Thyroid gland (tissue), 4 donors: ENCODE measurements around the gene NCOR1. TPM values are rescaled to one million over a fixed set of nuclear protein-coding genes. Genes with fewer than 3 reads are reported as not detected.

Experiments used
- DNase-seq, 2 donors: peaks; one replicate each; pipeline ENCODE4 v3.0.0-alpha.2; 2019
- H3K27ac ChIP-seq, 3 donors: fragments of 200-600 bp; sonication (generic); 1 replicate in 2 of 3; 2 replicates in 1 of 3; pipeline ENCODE4 v1.5.1; 2016 to 2019; ENCODE audit warnings: mild to moderate bottlenecking in 1 of 3, moderate library complexity in 1 of 3
- H3K27me3 ChIP-seq: fragments of 200-600 bp; sonication (generic); one replicate; pipeline ENCODE4 v1.5.1; 2019
- H3K36me3 ChIP-seq, 2 donors: fragments of 200-600 bp; sonication (generic); one replicate each; pipeline ENCODE4 v1.5.1; 2016 to 2019
- H3K4me1 ChIP-seq, 2 donors: fragments of 200-600 bp; sonication (generic); one replicate each; pipeline ENCODE4 v1.5.1; 2017 to 2019
- H3K4me3 ChIP-seq, 3 donors: fragments of 200-600 bp; sonication (generic); replicated peaks in 1 of 3; 1 replicate in 2 of 3; 2 replicates in 1 of 3; pipeline ENCODE4 v1.5.1; 2016; ENCODE audit warnings: mild to moderate bottlenecking in 1 of 3
- H3K9me3 ChIP-seq: fragments of 200-600 bp; sonication (generic); one replicate; pipeline ENCODE4 v1.5.1; 2017
- CTCF ChIP-seq, 6 experiments: fragments of 200-600 bp in 3 of 6; fragments of 450-650 bp in 3 of 6; sonication (generic) in 3 of 6; IDR thresholded peaks; one replicate each; pipeline ENCODE4 v1.5.1; 2016 to 2019; ENCODE audit warnings: antibody characterized with exemption in 6 of 6, mild to moderate bottlenecking in 2 of 6, inconsistent platforms in 1 of 6, moderate library complexity in 1 of 6
- POLR2A ChIP-seq, 2 donors: fragments of 450-650 bp; IDR thresholded peaks; one replicate each; pipeline ENCODE4 v1.6.1; 2017; ENCODE audit warnings: antibody characterized with exemption in 2 of 2, mild to moderate bottlenecking in 2 of 2, moderate library complexity in 1 of 2
- WGBS, 2 donors: methylation state at CpG; one replicate each; pipeline ENCODE4 v1.1.5; 2017; 5-methylcytosine and 5-hydroxymethylcytosine counted together
- intact Hi-C: fragments of 100-400 bp; cut with DNase I; formaldehyde crosslinking; loops from one replicate; pipeline ENCODE4 v1.15.1; 2023
- total RNA-seq, 4 donors: library from RNA; depleted of rRNA; stranded (reverse); fragments of >200 nt; gene quantifications; one replicate each; pipeline ENCODE4 v1.2.3, GENCODE V29; 2016

Gene NCOR1
- total RNA-seq, 4 donors from 2014 or later, result 141 to 206 (median 204) TPM

- TF ChIP-seq POLR2A (IDR thresholded peaks at IDR 0.05) (no peak), CTCF (IDR thresholded peaks at IDR 0.05) (no peak)
- no peak for DNase-seq
- WGBS, 2 donors, result 76 to 81% methylated on average over 1 of the region's 1 CpG
- Histone ChIP-seq H3K27me3 (no peaks in the 10 kb centered on the region), H3K36me3 (peaks cover 20% of the 10 kb centered on the region in 2 donors), H3K4me1 (peaks cover 0 to 10% of the 10 kb centered on the region in 2 donors), H3K27ac (no peak overlapping the region), H3K9me3 (no peaks in the 10 kb centered on the region), H3K4me3 (no peak overlapping the region)
- intact Hi-C loops, result no loop called here
Measured at GRCh38 chr17:16052486-16052885, 162.8 kb downstream of the NCOR1 start.

DNA sequence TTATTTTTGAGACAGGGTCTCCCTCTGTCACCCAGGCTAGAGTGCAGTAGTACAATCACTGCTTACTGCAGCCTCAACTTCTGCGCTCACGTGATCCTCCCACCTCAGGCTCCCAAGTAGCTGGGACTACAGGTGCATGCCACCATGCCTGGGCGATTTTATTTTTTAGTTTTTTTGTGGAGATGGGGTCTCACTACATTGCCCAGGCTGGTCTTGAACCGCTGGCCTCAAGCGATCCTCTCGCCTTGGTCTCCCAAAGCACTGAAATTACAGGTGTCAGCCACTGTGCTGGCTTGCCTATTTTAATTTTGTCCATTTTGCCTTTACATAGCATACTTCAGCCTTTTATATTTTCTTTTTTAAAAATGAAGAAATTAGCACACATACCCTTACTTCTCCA lies 164.5 kb downstream of the NCOR1 start:
- Histone ChIP-seq H3K36me3 (peaks cover 13 to 17% of the 10 kb centered on the region in 2 donors), H3K27ac (no peak overlapping the region)
- 99 to 100% methylated on average over 6 of the region's 6 CpGs for WGBS, 2 donors

GRCh38 chr17:16048811-16049449 lies 166.4 kb downstream of the NCOR1 start:
- H3K27ac ChIP-seq, result peak overlapping the region in 2 of 3 donors; percentile 57 to 68
- H3K4me3 ChIP-seq, result no peak overlapping the region
- intact Hi-C loops, result no loop called here
- TF ChIP-seq CTCF (IDR thresholded peaks at IDR 0.05), result no peak
- TF ChIP-seq POLR2A (IDR thresholded peaks at IDR 0.05), result no peak
- peaks cover 0 to 10% of the 10 kb centered on the region in 2 donors for H3K4me1 ChIP-seq
- no peaks in the 10 kb centered on the region for H3K9me3 ChIP-seq
- peak in 1 of 2 donors; percentile 29 for DNase-seq
- WGBS, 2 donors, result 74 to 82% methylated on average over 14 of the region's 14 CpGs
- peaks cover 21% of the 10 kb centered on the region in 2 donors for H3K36me3 ChIP-seq
- no peaks in the 10 kb centered on the region for H3K27me3 ChIP-seq

More for the DNA sequence above, 164.5 kb downstream of the NCOR1 start:
- Histone ChIP-seq H3K27me3 (no peaks in the 10 kb centered on the region), H3K4me1 (peaks cover 0 to 10% of the 10 kb centered on the region in 2 donors), H3K4me3 (no peak overlapping the region), H3K9me3 (no peaks in the 10 kb centered on the region)
- intact Hi-C loops, result no loop called here
- no peak for DNase-seq
- TF ChIP-seq POLR2A (IDR thresholded peaks at IDR 0.05) (no peak), CTCF (IDR thresholded peaks at IDR 0.05) (no peak)

- no peaks in the 10 kb centered on the region for H3K9me3 ChIP-seq
- H3K4me3 ChIP-seq, result no peak overlapping the region
- TF ChIP-seq POLR2A (IDR thresholded peaks at IDR 0.05), result no peak
- TF ChIP-seq CTCF (IDR thresholded peaks at IDR 0.05), result no peak
- H3K27me3 ChIP-seq, result no peaks in the 10 kb centered on the region
- no peak overlapping the region for H3K27ac ChIP-seq
- peaks cover 0 to 10% of the 10 kb centered on the region in 2 donors for H3K4me1 ChIP-seq
- intact Hi-C loops, result no loop called here
- no peak for DNase-seq
- H3K36me3 ChIP-seq, result peaks cover 22 to 24% of the 10 kb centered on the region in 2 donors
- 91 to 95% methylated on average over 3 of the region's 3 CpGs for WGBS, 2 donors
Measured at GRCh38 chr17:16046966-16047365, 168.4 kb downstream of the NCOR1 start.

GRCh38 chr17:16044487-16044886 lies 170.8 kb downstream of the NCOR1 start:
- Histone ChIP-seq H3K27me3 (no peaks in the 10 kb centered on the region), H3K4me1 (peaks cover 0 to 10% of the 10 kb centered on the region in 2 donors), H3K4me3 (no peak overlapping the region), H3K9me3 (no peaks in the 10 kb centered on the region), H3K27ac (no peak overlapping the region), H3K36me3 (peaks cover 25 to 32% of the 10 kb centered on the region in 2 donors)
- no peak for TF ChIP-seq POLR2A (IDR thresholded peaks at IDR 0.05)
- no peak for TF ChIP-seq CTCF (IDR thresholded peaks at IDR 0.05)
- intact Hi-C loops, result no loop called here
- DNase-seq, result no peak
- 90 to 98% methylated on average over 10 of the region's 10 CpGs for WGBS, 2 donors
